HG03045 (cell line): ENCODE results near the gene PIAS4.

ENCODE experiments used
- ATAC-seq: cut with Tn5 transposase; IDR thresholded peaks from one replicate; pipeline ENCODE4 v1.9.1; 2021; ENCODE audit warnings: mild to moderate bottlenecking, moderate library complexity; ENCODE audit not compliant: unreplicated experiment

Gene PIAS4

GRCh38 chr19:4038057-4038456 lies 30.5 kb downstream of the PIAS4 start:
- ATAC-seq: no peak

GRCh38 chr19:4038661-4039423 lies 31.3 kb downstream of the PIAS4 start:
- ATAC-seq: no peak

DNA sequence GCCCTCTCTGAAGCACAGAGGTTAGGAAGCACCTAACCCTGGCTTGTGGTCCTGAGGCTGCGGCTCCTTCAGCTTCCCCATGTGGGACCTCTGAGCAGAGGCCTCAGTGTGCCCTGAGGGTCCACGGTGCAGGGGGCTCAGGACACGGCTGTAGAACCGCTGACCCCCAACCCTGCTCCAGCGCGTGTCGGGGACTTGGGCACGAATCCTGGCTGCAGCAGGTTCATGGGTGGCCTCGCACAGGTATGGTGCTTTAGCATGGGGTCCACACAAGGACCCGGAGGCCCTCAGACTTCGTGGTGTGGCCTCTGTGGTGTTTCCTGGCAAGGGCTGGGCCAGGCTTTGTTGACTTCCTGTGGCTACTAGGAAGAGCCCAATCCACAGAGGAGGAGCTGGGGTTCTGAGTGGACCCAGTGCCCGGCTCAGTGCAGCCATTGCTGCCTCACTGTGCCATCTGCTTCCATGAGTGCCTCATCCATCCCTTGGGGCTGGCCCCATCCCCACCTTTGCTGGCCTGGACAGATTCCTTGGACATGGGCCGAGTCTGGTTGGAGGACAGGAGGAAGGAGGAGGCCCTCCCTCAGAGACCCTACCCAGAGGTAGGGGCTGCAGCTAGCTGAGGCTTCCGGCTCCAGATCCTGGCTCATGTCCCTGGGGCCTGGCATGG lies 34.7 kb downstream of the PIAS4 start:
- no peak for ATAC-seq

- no peak for ATAC-seq
Observed at GRCh38 chr19:4042731-4043082, 35.2 kb downstream of the PIAS4 start.

GRCh38 chr19:4043401-4043800 lies 35.9 kb downstream of the PIAS4 start:
- no peak for ATAC-seq

- ATAC-seq: no peak
Observed at GRCh38 chr19:4043966-4044715, 36.6 kb downstream of the PIAS4 start.

- ATAC-seq: no peak
Observed at GRCh38 chr19:4044990-4045465, 37.5 kb downstream of the PIAS4 start.

DNA sequence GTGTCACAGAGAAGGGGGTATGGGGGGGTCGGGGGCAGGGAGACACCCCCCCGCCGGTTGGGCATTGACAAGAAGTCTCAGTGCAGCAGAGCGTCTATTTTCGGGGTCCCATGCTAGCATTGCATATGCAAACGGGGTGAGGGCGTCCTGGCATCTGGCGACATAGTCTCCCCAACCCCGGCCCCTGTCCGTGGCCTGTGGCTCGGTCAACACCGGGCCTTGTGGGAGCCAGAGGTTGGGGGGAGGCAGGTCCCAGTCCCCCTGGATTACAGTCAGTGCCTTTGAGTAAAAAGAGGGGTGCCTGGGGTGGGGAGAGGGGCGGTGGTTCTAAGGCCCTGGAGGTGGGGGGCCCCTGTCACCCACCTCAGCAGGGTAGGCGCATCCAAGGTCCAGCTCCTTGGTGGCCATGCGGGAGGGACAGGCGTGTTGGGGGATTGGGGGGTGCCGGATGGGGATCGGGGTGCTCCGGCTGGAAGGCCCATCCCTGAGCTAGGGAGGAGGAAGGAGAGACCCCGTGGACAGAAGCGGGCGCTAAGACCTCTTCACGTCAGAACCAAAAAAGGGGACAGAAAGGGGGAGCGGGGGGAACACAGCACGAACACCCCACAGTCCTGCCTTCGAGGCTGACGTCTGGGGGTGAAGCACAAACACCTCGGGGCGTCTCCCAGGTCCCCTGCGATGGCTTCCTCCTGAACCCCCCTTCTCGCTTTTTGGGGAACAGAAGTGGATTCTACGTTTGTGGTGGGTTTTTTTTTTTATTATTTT lies 38.2 kb downstream of the PIAS4 start:
- ATAC-seq: no peak

DNA sequence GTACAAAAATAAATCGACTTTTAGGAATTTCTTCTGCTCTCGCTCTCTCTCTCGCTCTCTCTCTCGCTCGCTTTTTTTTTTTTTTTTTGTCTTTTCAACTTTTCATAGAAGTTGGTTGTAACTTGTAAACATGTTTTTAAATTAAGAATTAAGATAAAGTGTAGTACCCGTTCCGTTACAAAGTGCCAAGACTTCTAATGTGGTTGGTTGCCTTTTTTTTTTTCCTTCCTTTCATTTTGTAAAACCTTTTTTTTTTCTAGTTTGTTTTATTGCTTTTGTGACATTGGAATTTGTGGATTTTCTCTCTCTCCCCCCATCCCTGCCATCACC lies 38.8 kb downstream of the PIAS4 start:
- ATAC-seq: no peak

DNA sequence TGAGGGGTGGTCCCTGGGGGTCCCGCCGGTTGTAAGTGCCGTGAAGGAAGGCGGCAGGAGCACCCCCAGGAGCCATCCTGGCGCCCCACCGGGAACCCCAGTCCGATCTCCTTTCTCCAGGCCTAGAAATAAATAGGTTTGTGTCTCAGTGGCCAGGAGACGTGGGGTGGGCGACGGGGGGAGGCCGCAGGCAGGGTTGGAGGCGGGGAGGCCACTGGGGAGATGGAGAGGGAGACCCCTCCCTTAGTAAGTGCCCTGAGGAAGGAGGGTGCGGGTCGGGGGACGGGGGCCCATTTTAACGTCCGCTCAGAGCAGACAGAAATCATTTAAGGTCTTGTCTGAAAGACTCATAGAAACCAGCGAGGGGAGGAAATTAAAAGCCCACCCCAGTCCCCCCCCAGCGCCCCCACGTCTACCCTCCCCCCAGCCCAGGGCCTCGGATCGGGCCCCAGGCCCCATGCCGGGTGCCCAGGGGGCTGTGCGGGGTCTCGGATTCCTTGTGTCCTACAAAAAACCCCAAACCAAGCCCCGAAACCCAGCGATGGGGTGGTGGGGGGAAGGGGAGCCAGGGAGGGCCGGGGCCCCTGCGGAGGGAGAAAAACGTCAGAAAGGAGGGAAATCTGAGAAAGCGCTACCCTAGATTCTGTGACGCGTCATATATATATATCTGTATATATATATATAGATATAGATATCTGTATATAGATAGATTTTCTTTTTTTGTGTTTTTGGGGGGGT lies 39.6 kb downstream of the PIAS4 start:
- ATAC-seq: no peak

DNA sequence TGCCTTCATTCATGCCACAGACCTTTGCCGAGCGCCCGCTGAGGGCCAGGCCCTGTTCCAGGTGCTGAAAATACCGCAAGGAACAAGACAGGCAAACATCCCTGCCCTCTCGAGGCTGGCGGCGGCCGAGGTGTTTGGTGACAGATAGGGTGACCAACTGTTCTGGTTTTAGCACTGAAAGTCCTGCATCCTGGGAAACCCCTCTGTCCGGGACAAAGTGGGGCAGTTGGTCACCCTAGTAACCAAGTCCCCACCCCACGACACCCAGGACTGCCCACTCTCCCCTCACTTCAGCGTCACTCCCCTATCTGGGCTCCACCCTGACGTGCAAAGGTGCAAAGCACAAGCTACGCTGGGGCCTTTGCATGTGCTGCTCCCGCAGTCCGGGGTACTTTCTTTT lies 41.9 kb downstream of the PIAS4 start:
- no peak for ATAC-seq

DNA sequence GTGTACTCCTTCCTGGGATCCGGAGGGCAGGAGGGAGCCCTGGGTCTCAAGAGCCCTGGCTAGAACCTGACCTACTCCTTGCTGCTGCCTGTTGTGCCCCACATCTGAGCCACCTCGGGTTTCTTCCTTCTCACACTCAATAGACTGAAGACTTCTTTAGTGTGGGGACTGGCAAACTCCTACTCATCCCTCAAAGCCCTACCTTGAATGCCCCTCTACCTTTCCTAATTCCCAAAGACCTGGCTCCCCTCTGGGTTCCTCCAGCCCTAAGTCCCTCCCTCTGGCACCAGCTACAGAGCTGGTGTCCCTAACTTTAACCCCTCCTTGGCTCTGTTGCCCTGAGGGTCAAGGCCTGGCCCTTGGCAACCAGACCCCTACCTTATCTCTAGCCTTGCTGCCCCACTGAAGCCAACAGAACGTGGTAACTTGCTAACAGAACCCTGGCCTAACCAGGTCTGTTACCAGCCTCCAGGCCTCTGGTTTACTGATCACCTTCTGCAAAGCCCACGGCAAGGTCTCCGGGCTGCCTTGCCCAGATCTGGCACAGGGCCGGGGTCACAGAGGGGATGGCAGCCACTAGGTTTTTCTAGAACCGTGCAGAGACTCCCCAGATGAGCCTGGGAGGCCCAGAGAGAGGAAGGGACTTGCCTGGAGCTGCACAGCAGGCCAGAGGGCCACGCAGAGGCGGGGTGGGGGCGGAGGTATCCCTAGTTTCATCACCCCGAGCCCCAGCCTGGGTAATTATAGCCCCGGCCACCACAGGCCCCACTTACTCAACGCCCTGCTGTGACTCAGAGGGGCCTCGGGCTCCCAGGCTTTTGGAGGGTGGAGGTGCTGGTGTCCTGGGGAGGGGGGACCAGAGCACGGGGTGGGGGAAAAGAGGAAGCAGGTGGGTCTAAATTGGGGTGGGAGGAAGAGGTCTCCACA lies 43.9 kb downstream of the PIAS4 start:
- no peak for ATAC-seq

GRCh38 chr19:4052114-4052992 lies 44.8 kb downstream of the PIAS4 start:
- ATAC-seq: no peak

DNA sequence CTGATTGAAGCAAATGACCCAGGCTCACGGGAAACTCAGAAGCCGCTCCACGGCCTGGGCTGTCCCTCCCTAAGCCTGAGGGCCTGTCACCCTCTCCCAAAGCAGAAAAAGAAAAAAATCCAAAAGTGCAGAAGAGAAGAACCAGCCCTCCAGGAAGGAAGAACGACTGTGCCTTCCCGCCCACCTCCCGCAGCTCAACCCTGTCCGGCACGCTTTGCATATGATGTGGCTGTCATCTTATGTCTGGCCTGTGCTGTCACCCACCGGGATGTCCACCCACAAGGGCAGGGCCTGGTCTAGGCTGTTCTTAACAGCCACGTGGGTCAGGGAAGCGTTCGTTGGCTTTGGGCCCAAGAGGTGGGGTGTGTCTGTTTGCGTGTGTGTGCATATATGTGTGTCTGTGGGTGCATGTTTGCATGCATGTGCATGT lies 45.5 kb downstream of the PIAS4 start:
- ATAC-seq: no peak

DNA sequence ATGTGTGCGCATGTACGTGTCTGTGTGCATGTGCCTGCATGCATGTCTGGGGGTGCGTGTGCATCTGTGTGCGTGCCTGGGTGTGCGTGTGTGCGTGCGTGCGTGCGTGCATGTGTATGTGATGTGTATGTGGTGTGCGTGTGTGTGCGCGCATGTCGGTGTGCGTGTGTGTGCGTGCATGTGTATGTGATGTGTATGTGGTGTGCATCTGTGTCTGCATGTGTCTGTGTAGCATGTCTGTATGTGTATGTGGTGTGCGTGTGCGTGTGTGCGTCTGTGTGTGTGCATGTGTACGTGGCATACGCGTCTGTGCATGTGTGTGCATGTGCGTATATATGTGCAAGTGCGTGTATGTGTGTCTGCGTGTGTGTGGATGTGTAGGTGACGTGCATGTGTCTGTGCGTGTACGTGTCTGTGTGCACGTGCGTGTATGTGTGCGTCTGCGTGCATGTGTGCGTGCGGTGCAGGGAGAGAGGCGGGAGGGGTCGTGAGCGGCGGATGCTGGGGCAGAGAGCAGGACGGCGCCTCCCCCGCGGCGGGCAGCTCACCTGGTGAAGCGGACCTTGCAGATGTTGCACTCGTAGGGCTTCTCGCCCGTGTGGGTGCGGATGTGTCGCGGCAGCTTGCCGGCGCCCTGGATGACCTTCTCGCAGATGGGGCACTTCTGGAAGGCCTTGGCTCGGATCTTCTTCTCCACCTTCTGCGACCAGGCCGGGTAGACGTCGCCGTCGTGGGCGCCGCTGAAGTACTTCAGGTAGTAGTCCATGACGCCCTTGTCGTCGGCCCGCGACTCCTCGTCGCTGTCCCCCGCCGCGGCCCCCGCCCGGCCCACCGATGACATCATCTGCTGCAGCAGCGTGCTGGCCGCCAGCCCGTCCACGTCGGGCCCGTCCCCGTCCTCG lies 46.1 kb downstream of the PIAS4 start:
- ATAC-seq: no peak

- ATAC-seq: no peak
Observed at GRCh38 chr19:4054441-4055208, 47.1 kb downstream of the PIAS4 start.

DNA sequence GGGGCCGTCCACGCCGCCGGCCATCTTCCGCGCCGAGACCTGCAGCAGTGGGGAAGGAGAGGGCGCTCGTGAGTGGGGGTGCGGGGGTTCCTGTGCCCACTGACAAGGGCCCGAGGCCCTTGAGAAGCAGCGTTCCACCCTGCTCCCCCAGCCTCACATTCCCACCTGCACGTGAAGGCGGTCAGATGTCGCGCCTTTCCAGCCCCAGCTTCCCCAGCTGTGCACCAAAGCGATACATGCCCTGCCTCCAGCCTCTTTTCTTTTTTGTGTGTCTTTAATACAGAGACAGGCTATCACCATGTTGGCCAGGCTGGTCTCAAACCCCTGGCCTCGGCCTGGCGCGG lies 47.6 kb downstream of the PIAS4 start:
- ATAC-seq: no peak
